Rectal smooth muscle tissue (tissue), 1 donor: ENCODE data around the gene OR6A2.

Source experiments
- H3K27ac ChIP-seq: one replicate; pipeline ENCODE4 v1.7.0; 2013; ENCODE audit warnings: low read depth, low read length, inconsistent platforms
- H3K27me3 ChIP-seq: one replicate; pipeline ENCODE4 v1.7.0; 2013; ENCODE audit warnings: low read length; ENCODE audit not compliant: control insufficient read depth, insufficient read depth
- H3K36me3 ChIP-seq: one replicate; pipeline ENCODE4 v1.7.0; 2013; ENCODE audit warnings: low read length; ENCODE audit not compliant: control insufficient read depth, insufficient read depth
- H3K4me1 ChIP-seq: one replicate; pipeline ENCODE4 v1.7.0; 2013; ENCODE audit warnings: low read length; ENCODE audit not compliant: control insufficient read depth, insufficient read depth
- H3K4me3 ChIP-seq: one replicate; pipeline ENCODE4 v1.7.0; 2013; ENCODE audit warnings: low read length
- H3K9ac ChIP-seq: one replicate; pipeline ENCODE4 v1.7.0; 2013; ENCODE audit warnings: low read length

Gene OR6A2

DNA sequence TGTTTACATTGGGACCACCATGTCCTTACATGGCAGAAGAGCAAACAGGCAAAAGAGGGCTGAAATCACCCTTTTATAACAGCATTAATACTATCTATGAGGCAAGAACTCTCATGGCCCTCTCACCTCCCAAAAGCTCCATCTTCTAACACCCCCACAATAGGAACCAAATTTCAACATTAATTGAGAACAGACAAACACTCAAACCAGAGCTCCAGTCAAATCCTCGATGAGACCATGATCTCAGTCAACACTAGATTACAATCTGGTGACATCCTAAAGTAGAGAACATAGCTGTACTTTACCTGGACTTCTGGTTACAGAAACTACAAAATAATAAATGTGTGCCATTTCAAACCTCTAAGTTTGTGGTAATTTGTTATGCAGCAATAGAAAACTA lies 52.9 kb downstream of the OR6A2 start:
- no peak overlapping the region for H3K9ac ChIP-seq
- H3K27me3 ChIP-seq = no peaks in the 10 kb centered on the region
- H3K36me3 ChIP-seq = no peaks in the 10 kb centered on the region
- H3K4me1 ChIP-seq = no peaks in the 10 kb centered on the region
- no peak overlapping the region for H3K4me3 ChIP-seq
- H3K27ac ChIP-seq = no peak overlapping the region

DNA sequence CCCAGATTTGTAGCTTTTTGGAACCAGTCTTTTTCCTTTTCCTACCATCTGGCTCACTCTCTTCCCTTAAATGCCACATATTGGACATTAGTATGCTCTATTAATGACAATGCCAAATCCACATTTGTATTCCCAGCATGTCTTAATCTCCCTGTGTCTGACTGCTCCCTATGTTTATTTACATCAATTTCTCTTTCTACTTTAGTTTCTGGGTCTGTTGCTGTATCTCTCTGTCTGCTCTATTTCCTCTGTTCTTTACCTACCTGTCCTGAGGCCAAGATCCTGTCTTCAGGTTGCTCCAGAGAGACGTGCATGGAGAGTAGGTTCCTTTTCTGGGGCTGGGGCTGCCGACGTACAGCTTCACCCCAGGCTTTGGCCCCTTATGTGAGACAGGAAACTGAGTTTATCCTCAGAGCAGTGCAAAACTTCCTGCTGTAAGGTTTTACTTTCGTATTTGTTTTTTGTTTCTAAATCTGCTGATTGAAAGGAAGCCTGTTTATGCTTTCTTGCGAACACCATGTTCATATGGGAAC lies 53.3 kb downstream of the OR6A2 start:
- Histone ChIP-seq H3K9ac (no peak overlapping the region), H3K4me1 (no peaks in the 10 kb centered on the region), H3K36me3 (no peaks in the 10 kb centered on the region), H3K27me3 (no peaks in the 10 kb centered on the region), H3K4me3 (peak overlapping the region; percentile 49), H3K27ac (no peak overlapping the region)

GRCh38 chr11:6745465-6746015 lies 53.9 kb downstream of the OR6A2 start:
- no peaks in the 10 kb centered on the region for H3K27me3 ChIP-seq
- no peak overlapping the region for H3K27ac ChIP-seq
- no peaks in the 10 kb centered on the region for H3K4me1 ChIP-seq
- no peaks in the 10 kb centered on the region for H3K36me3 ChIP-seq
- H3K9ac ChIP-seq = no peak overlapping the region
- H3K4me3 ChIP-seq = peak overlapping the region; percentile 34

GRCh38 chr11:6745018-6745417 lies 54.5 kb downstream of the OR6A2 start:
- no peak overlapping the region for H3K27ac ChIP-seq
- H3K4me1 ChIP-seq = no peaks in the 10 kb centered on the region
- no peak overlapping the region for H3K9ac ChIP-seq
- no peaks in the 10 kb centered on the region for H3K36me3 ChIP-seq
- no peaks in the 10 kb centered on the region for H3K27me3 ChIP-seq
- H3K4me3 ChIP-seq = peak overlapping the region; percentile 13

DNA sequence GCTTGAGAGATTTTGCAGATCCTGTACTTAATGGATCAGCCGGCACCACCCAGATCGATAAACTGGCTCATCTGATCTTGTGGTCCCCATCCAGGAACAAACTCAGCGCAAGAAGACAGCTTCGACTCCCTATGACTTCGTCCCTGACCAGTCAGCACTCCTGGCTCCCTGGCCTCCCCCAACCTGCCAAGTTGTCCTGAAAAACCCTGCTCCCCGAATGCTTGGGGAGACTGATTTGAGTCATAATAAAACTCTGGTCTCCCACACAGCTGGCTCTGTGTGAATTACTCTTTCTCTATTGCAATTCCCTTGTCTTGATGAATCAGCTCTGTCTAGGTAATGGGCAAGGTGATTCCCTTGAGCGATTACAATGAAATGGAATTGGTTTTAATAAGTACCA lies 57.2 kb downstream of the OR6A2 start:
- Histone ChIP-seq H3K4me1 (no peaks in the 10 kb centered on the region), H3K4me3 (no peak overlapping the region), H3K27ac (no peak overlapping the region)

More for the DNA sequence above, 57.2 kb downstream of the OR6A2 start:
- no peaks in the 10 kb centered on the region for H3K27me3 ChIP-seq
- H3K9ac ChIP-seq = no peak overlapping the region
- no peaks in the 10 kb centered on the region for H3K36me3 ChIP-seq
